Cardiac muscle cell (in vitro differentiated cells and primary cell): ENCODE data around the gene RAB40B. TPM values are rescaled to one million over a fixed set of nuclear protein-coding genes. Genes with fewer than 3 reads are reported as not detected.

ENCODE experiments used
- DNase-seq, 2 donors: peaks; one replicate each; pipeline versions ENCODE4 v3.0.0 to v3.0.0-alpha.2; 2010 to 2017; ENCODE audit warnings: low read depth in 1 of 2, low spot score in 1 of 2
- H3K27ac ChIP-seq: fragments of 200-600 bp; sonication (generic); 2 replicates; pipeline ENCODE4 v1.5.1; 2016
- H3K27me3 ChIP-seq: fragments of 200-600 bp; sonication (generic); 2 replicates; pipeline ENCODE4 v1.6.0; 2016; ENCODE audit warnings: control low read depth
- H3K36me3 ChIP-seq: fragments of 200-600 bp; sonication (generic); 2 replicates; pipeline ENCODE4 v1.5.1; 2016; ENCODE audit warnings: control low read depth
- H3K4me1 ChIP-seq: fragments of 200-600 bp; sonication (generic); 2 replicates; pipeline ENCODE4 v1.8.1; 2017; ENCODE audit warnings: low read depth, mild to moderate bottlenecking, mixed run types
- H3K4me3 ChIP-seq: fragments of 200-600 bp; sonication (generic); 2 replicates; pipeline ENCODE4 v1.5.1; 2016; ENCODE audit warnings: mild to moderate bottlenecking
- H3K9me3 ChIP-seq: fragments of 200-600 bp; sonication (generic); 2 replicates; pipeline ENCODE4 v1.5.1; 2017; ENCODE audit warnings: low read depth, mild to moderate bottlenecking, control low read depth
- CTCF ChIP-seq: IDR thresholded peaks from 2 replicates; pipeline ENCODE4 v1.5.1; 2012; ENCODE audit warnings: low read depth, mild to moderate bottlenecking, low read length
- polyA plus RNA-seq: library from polyadenylated mRNA; unstranded; fragments of >200 nt; fragmentation: Nextera tagmentation; extraction: Ambion mirVana; gene quantifications from 2 replicates; pipeline ENCODE4 v1.2.1, GENCODE V29; 2016
- total RNA-seq: library from RNA; depleted of rRNA; stranded (reverse); fragments of >200 nt; gene quantifications from 2 replicates; pipeline ENCODE4 v1.2.3, GENCODE V29; 2016

Gene RAB40B
- total and polyA plus RNA-seq, 2 experiments from 2014 or later: 28.9 to 29.7 TPM

GRCh38 chr17:82639628-82640027 lies 58.9 kb downstream of the RAB40B start:
- Histone ChIP-seq H3K4me1 (no peaks in the 10 kb centered on the region), H3K27me3 (no peaks in the 10 kb centered on the region), H3K36me3 (peaks cover 34% of the 10 kb centered on the region), H3K9me3 (no peaks in the 10 kb centered on the region), H3K4me3 (no peak overlapping the region), H3K27ac (no peak overlapping the region)
- TF ChIP-seq CTCF: no peak
- no peak for DNase-seq

GRCh38 chr17:82638183-82638773 lies 60.2 kb downstream of the RAB40B start:
- H3K4me1 ChIP-seq: no peaks in the 10 kb centered on the region
- H3K36me3 ChIP-seq: peaks cover 26% of the 10 kb centered on the region
- no peaks in the 10 kb centered on the region for H3K9me3 ChIP-seq
- no peak for TF ChIP-seq CTCF
- no peak overlapping the region for H3K4me3 ChIP-seq
- DNase-seq: no peak
- H3K27ac ChIP-seq: no peak overlapping the region
- no peaks in the 10 kb centered on the region for H3K27me3 ChIP-seq

GRCh38 chr17:82636626-82637598 lies 61.6 kb downstream of the RAB40B start:
- no peak for DNase-seq
- Histone ChIP-seq H3K27me3 (no peaks in the 10 kb centered on the region), H3K36me3 (peaks cover 16% of the 10 kb centered on the region), H3K4me3 (no peak overlapping the region), H3K27ac (no peak overlapping the region), H3K4me1 (no peaks in the 10 kb centered on the region), H3K9me3 (no peaks in the 10 kb centered on the region)
- no peak for TF ChIP-seq CTCF

GRCh38 chr17:82633343-82633742 lies 65.2 kb downstream of the RAB40B start:
- H3K27me3 ChIP-seq: no peaks in the 10 kb centered on the region

GRCh38 chr17:82632451-82632850 lies 66.0 kb downstream of the RAB40B start:
- TF ChIP-seq CTCF: no peak
- H3K4me3 ChIP-seq: no peak overlapping the region
- peaks cover 16% of the 10 kb centered on the region for H3K36me3 ChIP-seq
- no peak for DNase-seq
- no peaks in the 10 kb centered on the region for H3K4me1 ChIP-seq
- no peak overlapping the region for H3K27ac ChIP-seq
- H3K27me3 ChIP-seq: no peaks in the 10 kb centered on the region
- no peaks in the 10 kb centered on the region for H3K9me3 ChIP-seq

More at GRCh38 chr17:82633343-82633742, 65.2 kb downstream of the RAB40B start:
- no peak overlapping the region for H3K27ac ChIP-seq
- no peak for DNase-seq
- H3K9me3 ChIP-seq: no peaks in the 10 kb centered on the region
- TF ChIP-seq CTCF: no peak
- no peaks in the 10 kb centered on the region for H3K4me1 ChIP-seq
- H3K36me3 ChIP-seq: peaks cover 14% of the 10 kb centered on the region
- no peak overlapping the region for H3K4me3 ChIP-seq
